Measurements from ENCODE around the gene LAMA3.

DNA sequence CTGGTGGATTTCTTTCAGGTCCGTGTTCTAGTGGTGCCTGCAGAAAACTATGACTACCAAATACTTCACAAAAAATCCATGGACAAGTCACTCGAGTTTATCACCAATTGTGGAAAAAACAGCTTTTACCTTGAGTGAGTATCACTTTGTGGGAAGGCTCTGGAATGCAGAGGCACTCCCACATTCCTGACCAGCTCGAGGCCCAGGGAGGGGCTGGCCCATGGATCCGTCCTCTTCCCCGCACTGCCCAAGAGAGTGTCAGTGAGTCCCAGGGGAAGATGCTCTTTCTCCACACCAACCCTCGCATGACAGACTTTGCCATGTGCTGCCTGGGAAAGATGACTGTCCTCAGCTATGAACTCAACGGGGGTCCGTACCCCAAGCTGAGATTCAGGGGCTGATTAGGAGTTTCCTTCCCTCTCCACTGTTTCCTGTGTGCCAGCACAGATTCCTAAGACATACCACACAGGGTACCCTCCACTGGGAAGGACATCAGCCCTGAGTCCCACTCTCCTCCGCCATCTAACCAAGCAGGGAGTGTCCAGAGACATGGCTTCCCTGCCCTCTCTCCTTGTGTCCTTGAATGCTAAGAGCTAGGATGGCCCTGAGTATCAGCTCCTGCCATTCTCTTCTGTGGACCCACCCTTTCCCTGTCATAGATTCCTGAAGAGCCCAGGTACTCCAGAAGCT is 155.9 kb downstream of the LAMA3 start:
- TF ChIP-seq, protein P1, sequence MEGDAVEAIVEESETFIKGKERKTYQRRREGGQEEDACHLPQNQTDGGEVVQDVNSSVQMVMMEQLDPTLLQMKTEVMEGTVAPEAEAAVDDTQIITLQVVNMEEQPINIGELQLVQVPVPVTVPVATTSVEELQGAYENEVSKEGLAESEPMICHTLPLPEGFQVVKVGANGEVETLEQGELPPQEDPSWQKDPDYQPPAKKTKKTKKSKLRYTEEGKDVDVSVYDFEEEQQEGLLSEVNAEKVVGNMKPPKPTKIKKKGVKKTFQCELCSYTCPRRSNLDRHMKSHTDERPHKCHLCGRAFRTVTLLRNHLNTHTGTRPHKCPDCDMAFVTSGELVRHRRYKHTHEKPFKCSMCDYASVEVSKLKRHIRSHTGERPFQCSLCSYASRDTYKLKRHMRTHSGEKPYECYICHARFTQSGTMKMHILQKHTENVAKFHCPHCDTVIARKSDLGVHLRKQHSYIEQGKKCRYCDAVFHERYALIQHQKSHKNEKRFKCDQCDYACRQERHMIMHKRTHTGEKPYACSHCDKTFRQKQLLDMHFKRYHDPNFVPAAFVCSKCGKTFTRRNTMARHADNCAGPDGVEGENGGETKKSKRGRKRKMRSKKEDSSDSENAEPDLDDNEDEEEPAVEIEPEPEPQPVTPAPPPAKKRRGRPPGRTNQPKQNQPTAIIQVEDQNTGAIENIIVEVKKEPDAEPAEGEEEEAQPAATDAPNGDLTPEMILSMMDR (IDR thresholded peaks at IDR 0.05 in 8 of 11, conservative IDR thresholded peaks at IDR 0.05 in 3 of 11): no peak
- TF ChIP-seq POLR2AphosphoS5 (IDR thresholded peaks at IDR 0.05): no peak
- no peak for TF ChIP-seq POLR2A (IDR thresholded peaks at IDR 0.05)

Measured in spleen (tissue), 7 donors.